ENCODE data around the gene BEND5. TPM values are rescaled to one million over a fixed set of nuclear protein-coding genes. Genes with fewer than 3 reads are reported as not detected.

Gene BEND5
- total and polyA plus RNA-seq, 7 donors, result 1.6 to 12.7 (median 10.9) TPM

DNA sequence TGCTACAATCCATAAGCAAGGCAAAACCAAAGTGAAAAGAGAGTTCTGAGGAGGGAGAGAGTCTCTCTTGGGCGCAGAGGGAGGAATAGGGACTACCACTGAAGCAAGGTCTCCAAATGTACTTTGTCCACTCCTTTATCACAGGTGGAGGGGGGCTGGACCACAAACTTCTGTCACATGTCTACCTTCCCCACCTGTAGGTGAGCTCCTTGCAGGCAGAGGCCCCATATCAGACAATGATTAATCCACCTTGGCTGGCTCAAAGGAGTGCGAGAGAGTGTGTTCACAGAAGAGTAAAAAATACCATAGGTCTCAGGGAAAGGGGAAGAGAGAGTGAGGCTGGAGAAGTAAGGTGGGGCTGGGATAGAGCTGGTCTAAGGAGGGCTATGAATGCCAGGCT, 4.5 kb downstream of the BEND5 start:
- intact Hi-C loops (cut with DNase I), result loop anchor here (5.0 kb wide), 1 partner anchor 300 kb away; the partner anchor contains the start of gene SPATA6
- Histone ChIP-seq H3K4me3 (no peak overlapping the region), H3K27me3 (no peaks in the 10 kb centered on the region), H3K36me3 (no peaks in the 10 kb centered on the region), H3K27ac (peak overlapping the region in 2 of 4 donors; percentile 19 to 24), H3K4me1 (peaks cover 0 to 81% (median 46%) of the 10 kb centered on the region in 4 donors), H3K9me3 (no peaks in the 10 kb centered on the region)
- WGBS, 2 donors, result 26 to 72% methylated on average over 2 of the region's 2 CpGs
- no peak for DNase-seq
- TF ChIP-seq POLR2AphosphoS5 (IDR thresholded peaks at IDR 0.05) (no peak), EP300 (IDR thresholded peaks at IDR 0.05) (no peak), POLR2A (IDR thresholded peaks at IDR 0.05) (no peak)
- TF ChIP-seq, protein P1, sequence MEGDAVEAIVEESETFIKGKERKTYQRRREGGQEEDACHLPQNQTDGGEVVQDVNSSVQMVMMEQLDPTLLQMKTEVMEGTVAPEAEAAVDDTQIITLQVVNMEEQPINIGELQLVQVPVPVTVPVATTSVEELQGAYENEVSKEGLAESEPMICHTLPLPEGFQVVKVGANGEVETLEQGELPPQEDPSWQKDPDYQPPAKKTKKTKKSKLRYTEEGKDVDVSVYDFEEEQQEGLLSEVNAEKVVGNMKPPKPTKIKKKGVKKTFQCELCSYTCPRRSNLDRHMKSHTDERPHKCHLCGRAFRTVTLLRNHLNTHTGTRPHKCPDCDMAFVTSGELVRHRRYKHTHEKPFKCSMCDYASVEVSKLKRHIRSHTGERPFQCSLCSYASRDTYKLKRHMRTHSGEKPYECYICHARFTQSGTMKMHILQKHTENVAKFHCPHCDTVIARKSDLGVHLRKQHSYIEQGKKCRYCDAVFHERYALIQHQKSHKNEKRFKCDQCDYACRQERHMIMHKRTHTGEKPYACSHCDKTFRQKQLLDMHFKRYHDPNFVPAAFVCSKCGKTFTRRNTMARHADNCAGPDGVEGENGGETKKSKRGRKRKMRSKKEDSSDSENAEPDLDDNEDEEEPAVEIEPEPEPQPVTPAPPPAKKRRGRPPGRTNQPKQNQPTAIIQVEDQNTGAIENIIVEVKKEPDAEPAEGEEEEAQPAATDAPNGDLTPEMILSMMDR (IDR thresholded peaks at IDR 0.05), result no peak

DNA sequence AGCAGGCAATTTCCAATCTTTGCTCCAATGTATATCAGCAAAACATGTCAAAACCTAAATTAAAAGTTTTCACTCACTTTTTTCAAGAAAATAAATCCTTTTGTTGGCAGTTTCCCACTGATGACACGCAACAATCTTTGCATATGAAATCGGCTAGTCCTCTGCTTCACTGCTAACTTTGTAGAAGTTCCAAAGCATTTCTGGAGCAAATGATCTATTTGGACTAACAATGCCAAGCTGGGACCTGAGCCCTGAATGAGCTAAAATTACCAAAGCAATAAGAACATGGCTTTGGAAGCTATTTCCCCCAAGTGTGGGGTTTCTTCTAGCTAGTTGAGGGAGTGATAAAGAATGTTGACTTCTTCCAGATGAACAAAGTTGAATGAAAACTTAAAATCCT, 5.1 kb downstream of the BEND5 start:
- Histone ChIP-seq H3K27ac (peak overlapping the region in 2 of 4 donors; percentile 19 to 24), H3K36me3 (peaks cover 0 to 3% (median 0%) of the 10 kb centered on the region in 4 donors), H3K9me3 (no peaks in the 10 kb centered on the region), H3K4me1 (peaks cover 0 to 81% (median 45%) of the 10 kb centered on the region in 4 donors), H3K4me3 (no peak overlapping the region), H3K27me3 (no peaks in the 10 kb centered on the region)
- 76 to 88% methylated on average over 2 of the region's 2 CpGs for WGBS, 2 donors
- TF ChIP-seq POLR2AphosphoS5 (IDR thresholded peaks at IDR 0.05), result no peak
- TF ChIP-seq POLR2A (IDR thresholded peaks at IDR 0.05), result no peak
- DNase-seq, result no peak
- intact Hi-C loops (cut with DNase I), result loop anchor here (5.0 kb wide), 1 partner anchor 299 kb away; the partner anchor contains the start of gene SPATA6

DNA sequence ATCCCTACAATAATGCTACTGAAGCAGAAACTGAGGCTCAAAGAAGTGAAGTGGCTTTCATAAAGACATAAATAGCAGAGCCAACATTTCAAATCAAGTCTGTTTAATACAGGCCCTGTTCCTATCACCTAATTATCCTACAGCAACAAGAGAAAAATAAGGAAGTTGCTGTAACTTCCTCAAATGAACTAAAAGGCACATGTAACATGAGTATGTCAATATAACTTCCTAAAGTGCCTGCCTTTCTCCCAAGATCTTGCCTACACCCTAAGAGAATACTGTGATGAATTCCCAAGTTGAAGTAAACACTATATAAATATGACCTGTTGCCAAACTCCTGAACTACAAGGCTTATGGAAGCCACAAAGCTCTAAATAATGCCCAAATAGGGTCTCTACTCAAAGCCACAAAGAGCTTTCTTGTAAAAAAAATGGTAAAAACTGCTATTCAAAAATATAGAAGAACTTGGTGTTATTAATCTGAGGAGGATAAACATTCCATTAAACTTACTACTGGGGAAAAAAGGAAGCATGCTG, 8.6 kb downstream of the BEND5 start:
- no peak for DNase-seq
- peaks cover 0 to 55% (median 30%) of the 10 kb centered on the region in 4 donors for H3K4me1 ChIP-seq
- H3K27me3 ChIP-seq, result no peaks in the 10 kb centered on the region
- no peak overlapping the region for H3K4me3 ChIP-seq
- intact Hi-C loops (cut with DNase I), result no loop called here
- no peak for TF ChIP-seq POLR2AphosphoS5 (IDR thresholded peaks at IDR 0.05)
- no peak overlapping the region for H3K27ac ChIP-seq
- H3K9me3 ChIP-seq, result no peaks in the 10 kb centered on the region
- peaks cover 0 to 12% (median 0%) of the 10 kb centered on the region in 4 donors for H3K36me3 ChIP-seq

DNA sequence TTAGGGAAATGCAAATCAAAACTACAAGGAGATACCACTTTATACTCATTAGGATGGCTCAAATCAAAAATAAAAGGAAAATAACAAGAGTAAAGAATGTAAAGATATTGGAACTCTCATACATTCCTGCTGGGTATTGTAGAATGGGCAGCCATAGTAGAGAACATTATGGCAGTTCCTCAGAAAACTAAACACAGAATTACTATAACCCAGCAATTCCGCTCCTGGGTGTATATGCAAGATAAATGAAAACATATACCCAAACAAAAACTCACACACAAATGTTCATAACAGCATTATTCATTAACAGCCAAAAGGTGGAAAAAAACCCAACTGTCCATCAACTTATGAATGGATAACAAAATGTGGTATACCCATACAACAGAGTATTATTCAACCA, 11.4 kb downstream of the BEND5 start:
- no peak for TF ChIP-seq POLR2AphosphoS5 (IDR thresholded peaks at IDR 0.05)
- TF ChIP-seq, protein P1 (IDR thresholded peaks at IDR 0.05), result no peak
- no peak for TF ChIP-seq EP300 (IDR thresholded peaks at IDR 0.05)
- TF ChIP-seq POLR2A (IDR thresholded peaks at IDR 0.05), result no peak
- H3K27me3 ChIP-seq, result no peaks in the 10 kb centered on the region
- peaks cover 0 to 47% (median 21%) of the 10 kb centered on the region in 4 donors for H3K4me1 ChIP-seq
- intact Hi-C loops (cut with DNase I), result no loop called here
- H3K4me3 ChIP-seq, result no peak overlapping the region
- WGBS, 2 donors, result 94 to 96% methylated on average over 1 of the region's 1 CpG
- H3K9me3 ChIP-seq, result no peaks in the 10 kb centered on the region
- no peak for DNase-seq
- peaks cover 0 to 12% (median 0%) of the 10 kb centered on the region in 4 donors for H3K36me3 ChIP-seq
- no peak overlapping the region for H3K27ac ChIP-seq

GRCh38 chr1:48761986-48762385, 14.7 kb downstream of the BEND5 start:
- intact Hi-C loops (cut with DNase I), result no loop called here
- no peaks in the 10 kb centered on the region for H3K9me3 ChIP-seq
- 83 to 95% methylated on average over 7 of the region's 7 CpGs for WGBS, 2 donors
- no peak overlapping the region for H3K4me3 ChIP-seq
- no peak for DNase-seq
- H3K27ac ChIP-seq, result peak overlapping the region in 1 of 4 donors; percentile 5
- peaks cover 0 to 21% (median 9%) of the 10 kb centered on the region in 4 donors for H3K4me1 ChIP-seq
- no peaks in the 10 kb centered on the region for H3K27me3 ChIP-seq
- TF ChIP-seq POLR2A (IDR thresholded peaks at IDR 0.05), result no peak
- TF ChIP-seq EP300 (IDR thresholded peaks at IDR 0.05), result no peak
- TF ChIP-seq, protein P1 (IDR thresholded peaks at IDR 0.05), result no peak
- TF ChIP-seq POLR2AphosphoS5 (IDR thresholded peaks at IDR 0.05), result no peak
- peaks cover 9 to 37% (median 13%) of the 10 kb centered on the region in 4 donors for H3K36me3 ChIP-seq

GRCh38 chr1:48761411-48761810, 15.3 kb downstream of the BEND5 start:
- intact Hi-C loops (cut with DNase I), result no loop called here
- peak overlapping the region in 2 of 4 donors; percentile 5 to 9 for H3K27ac ChIP-seq
- DNase-seq, result no peak
- peaks cover 9 to 33% (median 13%) of the 10 kb centered on the region in 4 donors for H3K36me3 ChIP-seq
- H3K9me3 ChIP-seq, result no peaks in the 10 kb centered on the region
- H3K27me3 ChIP-seq, result no peaks in the 10 kb centered on the region
- H3K4me1 ChIP-seq, result peaks cover 0 to 21% (median 9%) of the 10 kb centered on the region in 4 donors
- no peak overlapping the region for H3K4me3 ChIP-seq
- TF ChIP-seq EP300 (IDR thresholded peaks at IDR 0.05), result no peak
- no peak for TF ChIP-seq POLR2A (IDR thresholded peaks at IDR 0.05)
- TF ChIP-seq, protein P1 (IDR thresholded peaks at IDR 0.05), result no peak
- TF ChIP-seq POLR2AphosphoS5 (IDR thresholded peaks at IDR 0.05), result no peak

Data from sigmoid colon (tissue), 7 donors.